Measurements from ENCODE around the gene TBR1. TPM values are rescaled to one million over a fixed set of nuclear protein-coding genes. Genes with fewer than 3 reads are reported as not detected.
A peak's percentile ranks its signal among the peaks of the same experiment; 100 is the strongest.

Gene TBR1
- not detected for total RNA-seq
- polyA plus RNA-seq = 0.02 TPM
- long read RNA-seq, donor 1 = 0 reads
- long read RNA-seq, donor 2 = 0 reads
- long read RNA-seq, donor 3 = 0 reads
- long read RNA-seq, donor 4 = 0 reads

GRCh38 chr2:161415987-161416707 lies at the start of gene TBR1:
Gene TBR1, plus strand, starts transcription at chr2:161416297. Its CDS starts 114 bp downstream, at chr2:161416411.
- H3K4me3 ChIP-seq (ENCODE audit: low read length) = peak within 1 kb of the TSS; percentile 58
- intact Hi-C loops (cut with DNase I) = no loop called here
- WGBS = 8% methylated on average over 16 of the region's 16 CpGs
- no peak for ATAC-seq
- no peak for DNase-seq
- no peak within 1 kb of the TSS for H3K27ac ChIP-seq (ENCODE audit: low read length)
- no peaks in the 10 kb centered on the region for H3K9me3 ChIP-seq (ENCODE audit: control insufficient read depth, low read length)
- H3K4me1 ChIP-seq (ENCODE audit: control insufficient read depth, insufficient read depth, low read length) = peaks cover 2% of the 10 kb centered on the region
- peaks cover 5% of the 10 kb centered on the region for H3K27me3 ChIP-seq (ENCODE audit: control insufficient read depth, insufficient read depth)

- Histone ChIP-seq H3K9me3 (ENCODE audit: control insufficient read depth, low read length) (no peaks in the 10 kb centered on the region), H3K4me3 (ENCODE audit: low read length) (no peak overlapping the region), H3K4me1 (ENCODE audit: control insufficient read depth, insufficient read depth, low read length) (no peaks in the 10 kb centered on the region), H3K27me3 (ENCODE audit: control insufficient read depth, insufficient read depth) (no peaks in the 10 kb centered on the region), H3K27ac (ENCODE audit: low read length) (no peak overlapping the region)
- intact Hi-C loops (cut with DNase I) = no loop called here
- no peak for ATAC-seq
- no peak for DNase-seq
- WGBS = 87% methylated on average over 3 of the region's 3 CpGs
Observed at GRCh38 chr2:161367675-161368074, 48.4 kb upstream of the TBR1 start.

- H3K4me1 ChIP-seq (ENCODE audit: control insufficient read depth, insufficient read depth, low read length) = no peaks in the 10 kb centered on the region
- DNase-seq (no peak), ATAC-seq (no peak)
- WGBS = 77% methylated on average over 2 of the region's 2 CpGs
- no peak overlapping the region for H3K4me3 ChIP-seq (ENCODE audit: low read length)
- H3K27ac ChIP-seq (ENCODE audit: low read length) = no peak overlapping the region
- H3K27me3 ChIP-seq (ENCODE audit: control insufficient read depth, insufficient read depth) = no peaks in the 10 kb centered on the region
- intact Hi-C loops (cut with DNase I) = no loop called here
- no peaks in the 10 kb centered on the region for H3K9me3 ChIP-seq (ENCODE audit: control insufficient read depth, low read length)
Observed at GRCh38 chr2:161369311-161369710, 46.8 kb upstream of the TBR1 start.

GRCh38 chr2:161370981-161371380 lies 45.1 kb upstream of the TBR1 start:
- 79% methylated on average over 3 of the region's 3 CpGs for WGBS
- Histone ChIP-seq H3K4me1 (ENCODE audit: control insufficient read depth, insufficient read depth, low read length) (no peaks in the 10 kb centered on the region), H3K4me3 (ENCODE audit: low read length) (no peak overlapping the region), H3K27me3 (ENCODE audit: control insufficient read depth, insufficient read depth) (no peaks in the 10 kb centered on the region), H3K9me3 (ENCODE audit: control insufficient read depth, low read length) (no peaks in the 10 kb centered on the region), H3K27ac (ENCODE audit: low read length) (no peak overlapping the region)
- ATAC-seq = no peak
- intact Hi-C loops (cut with DNase I) = no loop called here
- no peak for DNase-seq

GRCh38 chr2:161371869-161372268 lies 44.2 kb upstream of the TBR1 start:
- DNase-seq (no peak), ATAC-seq (no peak)
- H3K27me3 ChIP-seq (ENCODE audit: control insufficient read depth, insufficient read depth) = no peaks in the 10 kb centered on the region
- 21% methylated on average over 1 of the region's 1 CpG for WGBS
- no peak overlapping the region for H3K27ac ChIP-seq (ENCODE audit: low read length)
- intact Hi-C loops (cut with DNase I) = no loop called here
- H3K9me3 ChIP-seq (ENCODE audit: control insufficient read depth, low read length) = no peaks in the 10 kb centered on the region
- no peak overlapping the region for H3K4me3 ChIP-seq (ENCODE audit: low read length)
- H3K4me1 ChIP-seq (ENCODE audit: control insufficient read depth, insufficient read depth, low read length) = no peaks in the 10 kb centered on the region

- intact Hi-C loops (cut with DNase I) = no loop called here
- no peak overlapping the region for H3K27ac ChIP-seq (ENCODE audit: low read length)
- H3K27me3 ChIP-seq (ENCODE audit: control insufficient read depth, insufficient read depth) = no peaks in the 10 kb centered on the region
- no peak overlapping the region for H3K4me3 ChIP-seq (ENCODE audit: low read length)
- H3K4me1 ChIP-seq (ENCODE audit: control insufficient read depth, insufficient read depth, low read length) = no peaks in the 10 kb centered on the region
- ATAC-seq = no peak
- no peaks in the 10 kb centered on the region for H3K9me3 ChIP-seq (ENCODE audit: control insufficient read depth, low read length)
- DNase-seq = no peak
Observed at GRCh38 chr2:161373942-161374341, 42.2 kb upstream of the TBR1 start.

- Histone ChIP-seq H3K9me3 (ENCODE audit: control insufficient read depth, low read length) (no peaks in the 10 kb centered on the region), H3K27ac (ENCODE audit: low read length) (no peak overlapping the region), H3K4me3 (ENCODE audit: low read length) (no peak overlapping the region), H3K27me3 (ENCODE audit: control insufficient read depth, insufficient read depth) (no peaks in the 10 kb centered on the region), H3K4me1 (ENCODE audit: control insufficient read depth, insufficient read depth, low read length) (no peaks in the 10 kb centered on the region)
- ATAC-seq (no peak), DNase-seq (no peak)
- WGBS = 100% methylated on average over 1 of the region's 1 CpG
- intact Hi-C loops (cut with DNase I) = no loop called here
Observed at GRCh38 chr2:161374446-161374845, 41.7 kb upstream of the TBR1 start.

GRCh38 chr2:161379740-161380139 lies 36.4 kb upstream of the TBR1 start:
- peak in 1 of 3 donors; percentile 36 for DNase-seq
- 87% methylated on average over 2 of the region's 2 CpGs for WGBS
- Histone ChIP-seq H3K27ac (ENCODE audit: low read length) (no peak overlapping the region), H3K4me3 (ENCODE audit: low read length) (no peak overlapping the region), H3K9me3 (ENCODE audit: control insufficient read depth, low read length) (no peaks in the 10 kb centered on the region), H3K27me3 (ENCODE audit: control insufficient read depth, insufficient read depth) (no peaks in the 10 kb centered on the region), H3K4me1 (ENCODE audit: control insufficient read depth, insufficient read depth, low read length) (no peaks in the 10 kb centered on the region)
- intact Hi-C loops (cut with DNase I) = no loop called here
- peak; percentile 61 to 92 for ATAC-seq

GRCh38 chr2:161381546-161381945 lies 34.6 kb upstream of the TBR1 start:
- H3K27me3 ChIP-seq (ENCODE audit: control insufficient read depth, insufficient read depth) = no peaks in the 10 kb centered on the region
- no peak overlapping the region for H3K27ac ChIP-seq (ENCODE audit: low read length)
- H3K9me3 ChIP-seq (ENCODE audit: control insufficient read depth, low read length) = no peaks in the 10 kb centered on the region
- WGBS = 92% methylated on average over 3 of the region's 3 CpGs
- H3K4me3 ChIP-seq (ENCODE audit: low read length) = no peak overlapping the region
- DNase-seq = no peak
- ATAC-seq = no peak
- intact Hi-C loops (cut with DNase I) = no loop called here
- H3K4me1 ChIP-seq (ENCODE audit: control insufficient read depth, insufficient read depth, low read length) = no peaks in the 10 kb centered on the region

- intact Hi-C loops (cut with DNase I) = no loop called here
- no peak overlapping the region for H3K4me3 ChIP-seq (ENCODE audit: low read length)
- H3K4me1 ChIP-seq (ENCODE audit: control insufficient read depth, insufficient read depth, low read length) = no peaks in the 10 kb centered on the region
- H3K27ac ChIP-seq (ENCODE audit: low read length) = no peak overlapping the region
- H3K27me3 ChIP-seq (ENCODE audit: control insufficient read depth, insufficient read depth) = no peaks in the 10 kb centered on the region
- DNase-seq (no peak), ATAC-seq (no peak)
- 91% methylated on average over 4 of the region's 4 CpGs for WGBS
- no peaks in the 10 kb centered on the region for H3K9me3 ChIP-seq (ENCODE audit: control insufficient read depth, low read length)
Observed at GRCh38 chr2:161382747-161383146, 33.4 kb upstream of the TBR1 start.

GRCh38 chr2:161384864-161385263 lies 31.2 kb upstream of the TBR1 start:
- no peak for ATAC-seq
- Histone ChIP-seq H3K4me1 (ENCODE audit: control insufficient read depth, insufficient read depth, low read length) (no peaks in the 10 kb centered on the region), H3K4me3 (ENCODE audit: low read length) (no peak overlapping the region), H3K27ac (ENCODE audit: low read length) (no peak overlapping the region), H3K9me3 (ENCODE audit: control insufficient read depth, low read length) (no peaks in the 10 kb centered on the region), H3K27me3 (ENCODE audit: control insufficient read depth, insufficient read depth) (no peaks in the 10 kb centered on the region)
- intact Hi-C loops (cut with DNase I) = no loop called here
- no peak for DNase-seq
